Activated naive CD8-positive, alpha-beta T cell treated with anti-CD3 and anti-CD28 coated beads, Interleukin-2, amount 50 U/mL, for 16 hours (primary cell): ENCODE results near the gene JAM3.
"Not testable (repeated sequence)": the region's sequence is repeated elsewhere in the genome, so short reads cannot be mapped to it uniquely, and the experiment has no call there.

Source experiments
- DNase-seq: peaks from one replicate; pipeline ENCODE4 v3.0.0-alpha.2; 2020; ENCODE audit warnings: low read depth, low spot score

Gene JAM3

DNA sequence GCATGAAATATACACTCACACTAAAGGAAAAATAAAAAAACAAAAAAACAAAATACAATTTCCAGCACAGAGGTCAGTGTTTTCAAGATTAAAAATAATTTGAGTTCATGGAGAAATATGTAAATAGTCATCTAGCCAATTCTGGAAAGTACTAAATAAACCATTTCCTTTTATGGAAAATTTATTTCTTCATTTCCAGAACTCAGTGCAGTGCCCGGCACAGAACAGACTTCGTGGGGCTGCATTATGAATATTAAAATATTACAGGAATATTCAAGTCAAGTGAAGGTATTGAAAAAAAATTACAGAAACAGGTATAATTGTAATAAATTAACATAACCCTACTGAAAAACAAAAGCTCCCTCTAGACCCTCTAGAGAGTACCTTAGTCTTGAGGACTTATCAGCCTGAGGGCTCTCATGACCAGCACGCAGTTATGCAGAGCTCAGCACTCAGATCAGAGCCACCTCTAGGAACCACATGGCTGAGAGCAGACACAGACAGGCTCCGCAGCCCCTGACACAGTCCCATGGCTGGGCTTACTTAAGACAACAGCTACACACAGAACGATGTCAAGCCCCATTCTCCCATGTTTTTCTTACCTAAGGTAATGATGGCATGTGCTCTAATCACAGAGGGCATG lies 109.3 kb downstream of the JAM3 start:
- DNase-seq = no peak

GRCh38 chr11:134181707-134182106 lies 112.8 kb downstream of the JAM3 start:
- DNase-seq = no peak

- not testable (repeated sequence) for DNase-seq
These were observed 119.2 kb downstream of the JAM3 start for GRCh38 chr11:134188092-134188491.

GRCh38 chr11:134196756-134197155 lies 127.9 kb downstream of the JAM3 start:
- no peak for DNase-seq

GRCh38 chr11:134199531-134199930 lies 130.7 kb downstream of the JAM3 start:
- DNase-seq = no peak

DNA sequence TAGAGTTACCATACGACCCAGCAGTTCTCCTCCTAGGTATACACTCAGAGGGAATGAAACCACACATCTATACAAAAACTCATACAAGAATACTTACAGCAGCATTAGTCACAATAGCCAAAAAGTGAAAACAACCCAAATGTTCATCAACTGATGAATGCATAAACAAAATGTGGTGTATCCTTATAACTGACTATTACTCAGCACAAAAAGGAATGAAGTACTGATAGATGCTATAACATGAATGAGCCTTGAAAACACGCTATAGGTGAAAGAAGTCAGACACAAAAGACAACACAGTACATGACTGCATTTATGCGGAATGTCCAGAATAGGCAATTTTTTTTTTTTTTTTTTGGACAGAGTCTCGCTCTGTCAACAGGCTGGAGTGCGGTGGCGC lies 131.8 kb downstream of the JAM3 start:
- DNase-seq = no peak
